CD14-positive monocyte (primary cell): Measurements from ENCODE around the gene CD248. TPM values are rescaled to one million over a fixed set of nuclear protein-coding genes. Genes with fewer than 3 reads are reported as not detected.

Experiments used
- DNase-seq, 3 donors: peaks; one replicate each; pipeline ENCODE4 v3.0.0-alpha.2; 2011 to 2022
- H2AFZ ChIP-seq: 2 replicates; pipeline ENCODE4 v1.6.0; 2012; ENCODE audit warnings: mild to moderate bottlenecking, low read depth, low read length, inconsistent platforms; ENCODE audit not compliant: insufficient read depth, poor library complexity, severe bottlenecking
- H3K27ac ChIP-seq, 2 donors: 1 replicate in 1 of 2; 2 replicates in 1 of 2; pipeline ENCODE4 v1.5.1; 2012 to 2013; ENCODE audit warnings: low read length in 2 of 2, control low read depth in 1 of 2, inconsistent platforms in 1 of 2, low read depth in 1 of 2, mild to moderate bottlenecking in 1 of 2
- H3K27me3 ChIP-seq, 2 donors: one replicate each; pipeline versions ENCODE4 v1.6.0 to v1.6.1; 2011 to 2013; ENCODE audit warnings: low read length in 2 of 2; ENCODE audit not compliant: control insufficient read depth in 2 of 2, insufficient read depth in 2 of 2
- H3K36me3 ChIP-seq, 2 donors: replicated peaks in 1 of 2; 1 replicate in 1 of 2; 2 replicates in 1 of 2; pipeline versions ENCODE4 v1.5.1 to v1.6.1; 2012 to 2013; ENCODE audit warnings: low read length in 2 of 2, control low read depth in 1 of 2, inconsistent platforms in 1 of 2, mild to moderate bottlenecking in 1 of 2; ENCODE audit not compliant: insufficient read depth in 2 of 2, control insufficient read depth in 1 of 2
- H3K4me1 ChIP-seq, 2 donors: 1 replicate in 1 of 2; 2 replicates in 1 of 2; pipeline versions ENCODE4 v1.5.1 to v1.6.1; 2012 to 2013; ENCODE audit warnings: low read length in 2 of 2, control low read depth in 1 of 2, inconsistent platforms in 1 of 2, mild to moderate bottlenecking in 1 of 2, moderate library complexity in 1 of 2; ENCODE audit not compliant: insufficient read depth in 2 of 2, control insufficient read depth in 1 of 2
- H3K4me2 ChIP-seq: replicated peaks from 2 replicates; pipeline ENCODE3; 2012; ENCODE audit warnings: low read length, moderate library complexity, mild to moderate bottlenecking; ENCODE audit not compliant: poor library complexity, severe bottlenecking; ENCODE audit errors: extremely low read depth
- H3K4me3 ChIP-seq, 3 experiments: fragments of 200-600 bp in 1 of 3; sonication (generic) in 1 of 3; replicated peaks in 1 of 3; 1 replicate in 2 of 3; 2 replicates in 1 of 3; pipeline ENCODE4 v1.5.1; 2011 to 2013; ENCODE audit warnings: low read length in 3 of 3, mild to moderate bottlenecking in 3 of 3, control low read depth in 2 of 3, low read depth in 2 of 3, inconsistent platforms in 1 of 3, moderate library complexity in 1 of 3
- H3K79me2 ChIP-seq: 2 replicates; pipeline ENCODE4 v1.6.0; 2012; ENCODE audit warnings: mild to moderate bottlenecking, control low read depth, inconsistent platforms, low read length, moderate library complexity; ENCODE audit not compliant: insufficient read depth
- H3K9ac ChIP-seq: 2 replicates; pipeline ENCODE4 v1.6.0; 2017; ENCODE audit warnings: low read length, mild to moderate bottlenecking; ENCODE audit not compliant: insufficient read depth, poor library complexity, severe bottlenecking
- H3K9me3 ChIP-seq, 2 donors: replicated peaks in 1 of 2; 1 replicate in 1 of 2; 2 replicates in 1 of 2; pipeline versions ENCODE4 v1.5.1 to v1.6.1; 2012 to 2013; ENCODE audit warnings: low read length in 2 of 2, control low read depth in 1 of 2; ENCODE audit not compliant: control insufficient read depth in 1 of 2, insufficient read depth in 1 of 2
- H4K20me1 ChIP-seq: 2 replicates; pipeline ENCODE4 v1.6.0; 2012; ENCODE audit warnings: mild to moderate bottlenecking, low read length, control low read depth, moderate library complexity; ENCODE audit not compliant: insufficient read depth
- H3K27ac Mint-ChIP-seq, 7 donors: one replicate each; pipeline ENCODE4 v1.8.0; 2020; ENCODE audit warnings: mild to moderate bottlenecking in 7 of 7, mixed read lengths in 7 of 7, moderate library complexity in 6 of 7, inconsistent platforms in 2 of 7
- H3K27me3 Mint-ChIP-seq, 3 donors: one replicate each; pipeline ENCODE4 v1.8.0; 2021 to 2022; ENCODE audit warnings: low read depth in 3 of 3, mild to moderate bottlenecking in 3 of 3, mixed read lengths in 3 of 3, moderate library complexity in 3 of 3, inconsistent platforms in 1 of 3
- H3K36me3 Mint-ChIP-seq, 2 donors: one replicate each; pipeline ENCODE4 v1.8.0; 2020; ENCODE audit warnings: mixed read lengths in 2 of 2, inconsistent platforms in 1 of 2, mild to moderate bottlenecking in 1 of 2
- H3K4me1 Mint-ChIP-seq: one replicate; pipeline ENCODE4 v1.8.0; 2020; ENCODE audit warnings: mild to moderate bottlenecking, mixed read lengths
- H3K4me3 Mint-ChIP-seq, 2 donors: one replicate each; pipeline ENCODE4 v1.8.0; 2020; ENCODE audit warnings: mild to moderate bottlenecking in 2 of 2, mixed read lengths in 2 of 2, moderate library complexity in 1 of 2
- H3K9me3 Mint-ChIP-seq, 7 donors: one replicate each; pipeline ENCODE4 v1.8.0; 2020 to 2022; ENCODE audit warnings: mixed read lengths in 7 of 7, mild to moderate bottlenecking in 6 of 7, moderate library complexity in 6 of 7, inconsistent platforms in 2 of 7
- WGBS: methylation state at CpG from one replicate; pipeline ENCODE4 v1.1.5; 2013; ENCODE audit warnings: missing lambda C conversion rate; ENCODE audit not compliant: insufficient coverage; 5-methylcytosine and 5-hydroxymethylcytosine counted together
- intact Hi-C, 2 donors: fragments of 100-400 bp; cut with micrococcal nuclease; formaldehyde crosslinking; loops; one replicate each; pipeline versions ENCODE4 v1.15.0 to v1.15.1; 2023
- polyA plus RNA-seq, 3 donors: library from polyadenylated mRNA; depleted of rRNA in 1 of 3; unstranded in 2 of 3; stranded (reverse) in 1 of 3; fragments of 300-500 nt in 2 of 3; fragments of >200 nt in 1 of 3; fragmentation: Illumina TruSeq in 2 of 3; gene quantifications; 1 replicate in 2 of 3; 2 replicates in 1 of 3; pipeline ENCODE4 v1.2.3, GENCODE V29; 2012 to 2021
- TF ChIP-seq, protein P1 (sequence below): fragments of 200-600 bp; IDR thresholded peaks from one replicate; pipeline ENCODE4 v1.8.0; 2022; ENCODE audit warnings: antibody characterized with exemption, mild to moderate bottlenecking

Gene CD248
- polyA plus RNA-seq, 3 donors: 0.05 to 0.13 TPM; not detected in 1

DNA sequence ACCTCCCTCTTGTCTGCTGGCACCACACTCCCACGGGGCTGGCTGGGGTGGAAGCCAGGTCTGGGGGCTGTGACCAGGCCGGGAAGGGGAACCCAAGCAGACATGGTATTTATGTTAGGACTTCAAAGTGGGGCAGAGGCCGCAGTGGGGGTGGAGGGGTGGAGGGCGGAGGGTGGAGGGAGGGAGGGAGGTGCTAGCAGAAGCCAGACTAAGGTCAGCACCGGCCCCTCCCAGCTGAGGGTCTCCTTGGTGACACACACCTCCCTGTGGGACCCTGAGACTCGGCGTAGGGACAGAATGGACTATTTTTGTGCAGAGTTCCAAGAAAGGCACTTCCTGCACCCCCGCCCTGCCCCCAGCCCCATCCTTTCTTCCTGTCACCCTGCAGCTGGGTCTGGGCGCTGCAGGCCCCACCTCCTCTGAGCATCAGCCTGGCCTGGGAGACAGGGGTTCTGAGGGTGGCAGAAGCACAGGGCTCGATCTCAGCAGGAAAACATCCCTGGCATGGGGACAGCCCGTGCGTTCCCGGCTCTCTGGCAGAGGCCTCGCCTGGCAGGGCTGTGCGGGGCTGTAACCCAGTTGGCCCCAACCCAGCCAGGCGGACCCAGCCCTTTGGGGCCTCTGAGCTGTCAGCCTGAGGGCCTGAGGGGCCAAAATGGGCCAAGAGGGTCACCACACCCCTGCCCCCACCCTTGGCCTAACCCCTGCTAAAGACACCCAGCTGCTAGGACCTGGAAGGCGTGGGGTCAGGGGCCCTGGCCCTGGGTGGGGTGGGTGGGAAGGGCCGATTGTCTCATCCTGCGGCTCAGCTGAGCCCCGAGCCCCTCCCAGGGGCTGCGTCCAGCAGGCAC, 9.6 kb upstream of the CD248 start:
- H3K36me3 ChIP-seq: peaks cover 0 to 4% of the 10 kb centered on the region in 2 donors
- DNase-seq: no peak
- 60% methylated on average over 14 of the region's 21 CpGs for WGBS
- H3K9me3 ChIP-seq: no peaks in the 10 kb centered on the region
- H3K79me2 ChIP-seq: no peaks in the 10 kb centered on the region
- H3K4me3 ChIP-seq: no peak overlapping the region
- Mint-ChIP-seq H3K27ac (no peak overlapping the region), H3K36me3 (peaks cover 1 to 2% of the 10 kb centered on the region in 2 donors), H3K4me3 (no peak overlapping the region), H3K4me1 (peaks cover 18% of the 10 kb centered on the region), H3K9me3 (peaks cover 0 to 2% (median 0%) of the 10 kb centered on the region in 7 donors), H3K27me3 (peaks cover 0 to 3% (median 2%) of the 10 kb centered on the region in 3 donors)
- no peak overlapping the region for H3K27ac ChIP-seq
- H3K27me3 ChIP-seq: no peaks in the 10 kb centered on the region
- H3K4me1 ChIP-seq: peaks cover 7 to 11% of the 10 kb centered on the region in 2 donors
- no peak overlapping the region for H3K9ac ChIP-seq
- no peak overlapping the region for H2AFZ ChIP-seq
- intact Hi-C loops: no loop called here
- H3K4me2 ChIP-seq: no peak overlapping the region
- TF ChIP-seq, protein P1, sequence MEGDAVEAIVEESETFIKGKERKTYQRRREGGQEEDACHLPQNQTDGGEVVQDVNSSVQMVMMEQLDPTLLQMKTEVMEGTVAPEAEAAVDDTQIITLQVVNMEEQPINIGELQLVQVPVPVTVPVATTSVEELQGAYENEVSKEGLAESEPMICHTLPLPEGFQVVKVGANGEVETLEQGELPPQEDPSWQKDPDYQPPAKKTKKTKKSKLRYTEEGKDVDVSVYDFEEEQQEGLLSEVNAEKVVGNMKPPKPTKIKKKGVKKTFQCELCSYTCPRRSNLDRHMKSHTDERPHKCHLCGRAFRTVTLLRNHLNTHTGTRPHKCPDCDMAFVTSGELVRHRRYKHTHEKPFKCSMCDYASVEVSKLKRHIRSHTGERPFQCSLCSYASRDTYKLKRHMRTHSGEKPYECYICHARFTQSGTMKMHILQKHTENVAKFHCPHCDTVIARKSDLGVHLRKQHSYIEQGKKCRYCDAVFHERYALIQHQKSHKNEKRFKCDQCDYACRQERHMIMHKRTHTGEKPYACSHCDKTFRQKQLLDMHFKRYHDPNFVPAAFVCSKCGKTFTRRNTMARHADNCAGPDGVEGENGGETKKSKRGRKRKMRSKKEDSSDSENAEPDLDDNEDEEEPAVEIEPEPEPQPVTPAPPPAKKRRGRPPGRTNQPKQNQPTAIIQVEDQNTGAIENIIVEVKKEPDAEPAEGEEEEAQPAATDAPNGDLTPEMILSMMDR: no peak
- no peaks in the 10 kb centered on the region for H4K20me1 ChIP-seq

DNA sequence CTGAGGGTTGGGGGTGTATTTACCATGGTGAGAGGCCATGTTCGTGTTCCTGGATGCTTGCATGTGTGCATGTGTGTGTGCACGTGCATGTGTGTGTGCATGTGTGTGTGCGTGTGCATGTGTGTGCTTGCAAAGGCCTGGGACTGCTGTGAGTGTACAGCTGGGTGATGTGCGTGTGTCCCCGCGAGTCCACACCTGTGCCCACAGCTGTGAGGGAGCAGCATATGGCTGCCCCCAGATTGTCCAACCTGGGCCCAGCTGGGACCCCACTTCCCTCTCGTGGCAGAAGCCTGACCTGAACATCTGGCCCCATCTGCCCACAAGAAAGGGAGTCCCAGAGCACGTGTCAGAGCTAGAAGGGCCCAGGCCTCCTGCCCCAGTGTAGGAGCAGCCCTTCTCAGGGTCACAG, 8.4 kb upstream of the CD248 start:
- no peaks in the 10 kb centered on the region for H3K36me3 Mint-ChIP-seq
- no peak overlapping the region for H3K27ac Mint-ChIP-seq
- Histone ChIP-seq H3K4me2 (no peak overlapping the region), H3K9me3 (no peaks in the 10 kb centered on the region), H3K4me1 (peaks cover 7 to 11% of the 10 kb centered on the region in 2 donors), H3K9ac (no peak overlapping the region), H3K36me3 (no peaks in the 10 kb centered on the region), H2AFZ (no peak overlapping the region), H3K4me3 (no peak overlapping the region), H3K79me2 (no peaks in the 10 kb centered on the region), H3K27ac (no peak overlapping the region), H4K20me1 (no peaks in the 10 kb centered on the region), H3K27me3 (no peaks in the 10 kb centered on the region)
- TF ChIP-seq, protein P1: no peak
- H3K4me3 Mint-ChIP-seq: no peak overlapping the region
- H3K9me3 Mint-ChIP-seq: peaks cover 0 to 4% (median 2%) of the 10 kb centered on the region in 7 donors
- intact Hi-C loops: no loop called here
- H3K4me1 Mint-ChIP-seq: peaks cover 17% of the 10 kb centered on the region
- 55% methylated on average over 8 of the region's 8 CpGs for WGBS
- no peak for DNase-seq
- H3K27me3 Mint-ChIP-seq: peaks cover 0 to 4% (median 2%) of the 10 kb centered on the region in 3 donors
